MM.1S (cell line): ENCODE data around the gene KCNK4.
A peak's percentile ranks its signal among the peaks of the same experiment; 100 is the strongest.

Experiments used
- DNase-seq: peaks from one replicate; pipeline ENCODE4 v3.0.0-alpha.2; 2015
- H2AFZ ChIP-seq: fragments of 300-600 bp; sonication (generic); 2 replicates; pipeline ENCODE4 v1.6.0; 2016; ENCODE audit warnings: antibody characterized with exemption, low read length
- H3F3A ChIP-seq: fragments of 300-600 bp; sonication (generic); 2 replicates; pipeline ENCODE4 v1.6.1; 2016; ENCODE audit warnings: mild to moderate bottlenecking, antibody characterized with exemption, low read length, moderate library complexity, mixed read lengths; ENCODE audit not compliant: insufficient read depth
- H3K27ac ChIP-seq: fragments of 300-600 bp; sonication (generic); 2 replicates; pipeline ENCODE4 v1.5.1; 2016; ENCODE audit warnings: mild to moderate bottlenecking, low read length
- H3K27me3 ChIP-seq: fragments of 300-600 bp; sonication (generic); replicated peaks from 2 replicates; pipeline ENCODE4 v1.6.0; 2016; ENCODE audit warnings: low read length; ENCODE audit not compliant: insufficient read depth
- H3K36me3 ChIP-seq: fragments of 300-600 bp; sonication (generic); replicated peaks from 2 replicates; pipeline ENCODE4 v1.6.1; 2016; ENCODE audit warnings: mild to moderate bottlenecking, low read length, mixed read lengths; ENCODE audit not compliant: insufficient read depth
- H3K4me1 ChIP-seq: fragments of 300-600 bp; sonication (generic); 2 replicates; pipeline ENCODE4 v1.6.1; 2016; ENCODE audit warnings: low read length, mixed read lengths
- H3K4me2 ChIP-seq: fragments of 300-600 bp; sonication (generic); 2 replicates; pipeline ENCODE4 v1.6.0; 2016; ENCODE audit warnings: low read depth, low read length
- H3K4me3 ChIP-seq: fragments of 300-600 bp; sonication (generic); 2 replicates; pipeline ENCODE4 v1.5.1; 2016; ENCODE audit warnings: low read length, mixed read lengths
- H3K79me2 ChIP-seq: fragments of 300-600 bp; sonication (generic); 2 replicates; pipeline ENCODE4 v1.6.1; 2016; ENCODE audit warnings: mixed run types, low read length, mixed read lengths
- H3K9ac ChIP-seq: fragments of 300-600 bp; sonication (generic); 2 replicates; pipeline ENCODE4 v1.6.1; 2016; ENCODE audit warnings: low read length, mixed read lengths
- H3K9me2 ChIP-seq: fragments of 300-600 bp; sonication (generic); replicated peaks from 2 replicates; pipeline ENCODE4 v1.6.1; 2016; ENCODE audit warnings: mild to moderate bottlenecking, low read length, mixed read lengths; ENCODE audit not compliant: insufficient read depth
- H3K9me3 ChIP-seq: fragments of 300-600 bp; sonication (generic); replicated peaks from 2 replicates; pipeline ENCODE4 v1.6.1; 2016; ENCODE audit warnings: mild to moderate bottlenecking, low read length, mixed read lengths; ENCODE audit not compliant: insufficient read depth
- H4K20me1 ChIP-seq: fragments of 300-600 bp; sonication (generic); 2 replicates; pipeline ENCODE4 v1.6.1; 2016; ENCODE audit warnings: mild to moderate bottlenecking, low read length, moderate library complexity, mixed read lengths; ENCODE audit not compliant: insufficient read depth
- EZH2 ChIP-seq: fragments of 300-600 bp; sonication (generic); optimal IDR thresholded peaks from 2 replicates; pipeline ENCODE3; 2017; ENCODE audit warnings: low read depth, mild to moderate bottlenecking, antibody characterized with exemption, low read length, mixed read lengths
- EZH2phosphoT487 ChIP-seq: fragments of 300-600 bp; sonication (generic); IDR thresholded peaks from 2 replicates; pipeline ENCODE4 v1.6.1; 2018; ENCODE audit warnings: antibody characterized with exemption, low read length
- TF ChIP-seq, protein P1 (sequence below): fragments of 300-600 bp; sonication (generic); IDR thresholded peaks from 2 replicates; pipeline ENCODE4 v1.5.1; 2016; ENCODE audit warnings: antibody characterized with exemption, low read length, mixed read lengths

KCNK4 gene

DNA sequence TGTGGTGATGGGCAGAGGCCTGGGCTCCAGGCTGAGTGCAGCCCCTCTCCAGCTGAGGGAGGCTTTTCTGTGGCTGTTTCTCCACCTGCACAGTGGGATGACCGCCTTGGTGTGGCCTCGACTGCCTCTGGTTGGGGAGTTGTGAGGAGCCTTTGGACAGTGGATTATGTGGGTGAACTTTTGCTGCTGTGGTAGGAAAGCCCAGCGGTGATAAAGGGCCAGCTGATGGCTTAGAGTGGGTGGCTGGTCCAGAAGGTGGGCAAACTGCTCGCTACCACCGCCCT is 12.9 kb downstream of the KCNK4 start:
- no peak for TF ChIP-seq EZH2phosphoT487
- TF ChIP-seq, protein P1, sequence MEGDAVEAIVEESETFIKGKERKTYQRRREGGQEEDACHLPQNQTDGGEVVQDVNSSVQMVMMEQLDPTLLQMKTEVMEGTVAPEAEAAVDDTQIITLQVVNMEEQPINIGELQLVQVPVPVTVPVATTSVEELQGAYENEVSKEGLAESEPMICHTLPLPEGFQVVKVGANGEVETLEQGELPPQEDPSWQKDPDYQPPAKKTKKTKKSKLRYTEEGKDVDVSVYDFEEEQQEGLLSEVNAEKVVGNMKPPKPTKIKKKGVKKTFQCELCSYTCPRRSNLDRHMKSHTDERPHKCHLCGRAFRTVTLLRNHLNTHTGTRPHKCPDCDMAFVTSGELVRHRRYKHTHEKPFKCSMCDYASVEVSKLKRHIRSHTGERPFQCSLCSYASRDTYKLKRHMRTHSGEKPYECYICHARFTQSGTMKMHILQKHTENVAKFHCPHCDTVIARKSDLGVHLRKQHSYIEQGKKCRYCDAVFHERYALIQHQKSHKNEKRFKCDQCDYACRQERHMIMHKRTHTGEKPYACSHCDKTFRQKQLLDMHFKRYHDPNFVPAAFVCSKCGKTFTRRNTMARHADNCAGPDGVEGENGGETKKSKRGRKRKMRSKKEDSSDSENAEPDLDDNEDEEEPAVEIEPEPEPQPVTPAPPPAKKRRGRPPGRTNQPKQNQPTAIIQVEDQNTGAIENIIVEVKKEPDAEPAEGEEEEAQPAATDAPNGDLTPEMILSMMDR = no peak
- TF ChIP-seq EZH2 = no peak
- Histone ChIP-seq H3K4me3 (peak overlapping the region; percentile 76), H2AFZ (0 out of 2 replicates have a peak overlapping the region, but pooled peaks have one; percentile 1), H3K9ac (peak overlapping the region; percentile 99), H3K9me3 (no peaks in the 10 kb centered on the region), H4K20me1 (no peaks in the 10 kb centered on the region), H3K4me2 (peak overlapping the region; percentile 82), H3K4me1 (peaks cover 24% of the 10 kb centered on the region), H3K36me3 (no peaks in the 10 kb centered on the region), H3K27me3 (peaks cover 24% of the 10 kb centered on the region), H3K27ac (peak overlapping the region; percentile 99), H3K9me2 (no peaks in the 10 kb centered on the region), H3F3A (peaks cover 24% of the 10 kb centered on the region), H3K79me2 (peaks cover 26% of the 10 kb centered on the region)
- DNase-seq = no peak

DNA sequence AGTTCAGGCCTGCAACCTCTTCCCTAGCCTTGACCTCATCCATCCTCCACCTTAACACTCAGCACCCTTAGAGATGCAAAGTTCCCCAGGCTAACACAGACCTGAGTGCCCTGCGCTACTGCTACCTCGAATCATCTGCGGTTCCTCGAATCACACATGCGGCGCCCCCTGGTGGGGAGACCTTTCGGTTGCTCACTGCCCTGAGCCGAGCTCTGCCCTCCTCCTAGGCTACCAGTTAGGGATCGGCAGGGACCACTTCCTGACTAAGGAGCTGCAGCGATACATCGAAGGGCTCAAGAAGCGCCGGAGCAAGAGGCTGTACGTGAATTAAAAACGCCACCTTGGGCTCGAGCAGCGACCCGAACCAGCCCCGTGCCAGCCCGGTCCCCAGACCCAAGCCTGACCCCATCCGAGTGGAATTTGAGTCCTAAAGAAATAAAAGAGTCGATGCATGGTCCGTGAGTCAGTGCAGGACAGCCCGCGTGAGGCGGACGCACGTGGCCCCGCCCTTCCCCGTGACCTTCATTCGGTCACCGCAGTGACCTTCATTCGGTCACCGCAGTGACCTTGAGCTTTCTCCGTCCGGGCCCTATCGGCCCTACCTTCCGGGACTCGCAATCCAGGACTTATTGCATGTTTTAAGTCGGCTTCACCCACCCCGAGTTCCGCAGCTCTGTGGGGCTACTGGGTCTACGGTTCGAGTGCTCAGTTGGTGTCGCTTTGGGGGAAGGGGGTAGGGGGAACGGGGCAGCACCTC is 13.4 kb downstream of the KCNK4 start:
- Histone ChIP-seq H3K36me3 (no peaks in the 10 kb centered on the region), H3K79me2 (peaks cover 29% of the 10 kb centered on the region), H3F3A (peaks cover 24% of the 10 kb centered on the region), H3K4me2 (peak overlapping the region; percentile 82), H3K4me3 (peak overlapping the region; percentile 76), H3K4me1 (peaks cover 24% of the 10 kb centered on the region), H3K9me3 (no peaks in the 10 kb centered on the region), H3K9me2 (no peaks in the 10 kb centered on the region), H4K20me1 (no peaks in the 10 kb centered on the region), H3K9ac (peak overlapping the region; percentile 99), H3K27me3 (peaks cover 19% of the 10 kb centered on the region), H2AFZ (peak overlapping the region; percentile 20; the same call in 1 of the 2 replicates), H3K27ac (peak overlapping the region; percentile 99)
- TF ChIP-seq, protein P1 = peak; percentile 96
- no peak for TF ChIP-seq EZH2phosphoT487
- DNase-seq = peak; percentile 96

DNA sequence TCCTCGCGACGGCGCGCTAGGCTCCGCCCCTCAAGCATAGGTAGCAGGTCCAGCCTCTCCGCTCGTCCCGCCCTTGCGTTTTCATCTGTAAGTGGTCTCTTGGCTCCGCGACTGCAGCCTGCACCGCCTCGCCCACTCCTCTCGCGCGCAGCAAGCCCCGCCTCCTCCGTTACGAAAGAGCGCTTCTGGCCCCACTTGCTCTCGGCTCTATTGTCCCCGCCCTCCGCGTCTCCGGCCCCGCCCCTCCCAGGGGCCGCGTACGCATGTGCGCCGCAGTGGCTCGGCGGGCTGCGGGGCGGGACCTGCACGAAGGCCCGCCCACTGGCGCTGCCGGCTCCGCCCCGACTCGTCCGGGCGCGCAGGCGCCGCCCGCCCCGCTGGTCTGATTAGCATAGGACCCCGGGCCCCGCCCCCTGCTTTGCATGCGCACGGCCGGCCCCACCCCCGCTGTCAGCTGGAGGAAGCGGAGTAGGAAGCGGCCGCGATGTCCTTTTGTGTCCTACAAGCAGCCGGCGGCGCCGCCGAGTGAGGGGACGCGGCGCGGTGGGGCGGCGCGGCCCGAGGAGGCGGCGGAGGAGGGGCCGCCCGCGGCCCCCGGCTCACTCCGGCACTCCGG is 14.1 kb downstream of the KCNK4 start, which contains the start of gene ESRRA:
TSS of gene ESRRA (plus strand) at position 450 of the 616 bp plus-strand sequence. CDS start 1,656 bp downstream, outside the sequence.
- Histone ChIP-seq H3K27ac (peak within 1 kb of the TSS; percentile 99), H3K4me3 (peak within 1 kb of the TSS; percentile 83), H3K9me2 (no peaks in the 10 kb centered on the region), H3K4me1 (peaks cover 24% of the 10 kb centered on the region), H3K27me3 (peaks cover 12% of the 10 kb centered on the region), H2AFZ (peak within 1 kb of the TSS; percentile 26; the same call in 1 of the 2 replicates), H3K36me3 (no peaks in the 10 kb centered on the region), H3K79me2 (peaks cover 36% of the 10 kb centered on the region), H3K4me2 (peak within 1 kb of the TSS; percentile 87), H3F3A (peaks cover 24% of the 10 kb centered on the region), H4K20me1 (no peaks in the 10 kb centered on the region), H3K9me3 (no peaks in the 10 kb centered on the region), H3K9ac (peak within 1 kb of the TSS; percentile 99)
- TF ChIP-seq, protein P1 = no peak
- DNase-seq = peak; percentile 99
